OCI-LY1 (cell line): ENCODE results near the gene WDFY4.

ENCODE experiments used
- H2AFZ ChIP-seq: fragments of 200-600 bp; sonication (generic), shearing (Covaris generic); 2 replicates; pipeline ENCODE4 v1.6.0; 2014; ENCODE audit warnings: antibody characterized with exemption, mild to moderate bottlenecking, low read length
- H3F3A ChIP-seq: fragments of 200-600 bp; sonication (generic), shearing (Covaris generic); 2 replicates; pipeline ENCODE4 v1.6.0; 2014; ENCODE audit warnings: mild to moderate bottlenecking, antibody characterized with exemption, low read length, moderate library complexity; ENCODE audit not compliant: insufficient read depth
- H3K27ac ChIP-seq: fragments of 200-600 bp; sonication (generic); 2 replicates; pipeline ENCODE4 v1.5.1; 2014; ENCODE audit warnings: low read length, mixed run types, mild to moderate bottlenecking, low read depth; ENCODE audit not compliant: poor library complexity, severe bottlenecking
- H3K27me3 ChIP-seq: fragments of 200-600 bp; sonication (generic); 2 replicates; pipeline ENCODE4 v1.6.0; 2014; ENCODE audit warnings: antibody characterized with exemption, mild to moderate bottlenecking, low read length, moderate library complexity; ENCODE audit not compliant: insufficient read depth
- H3K36me3 ChIP-seq: fragments of 200-600 bp; sonication (generic); 2 replicates; pipeline ENCODE4 v1.6.1; 2014; ENCODE audit warnings: mild to moderate bottlenecking, antibody characterized with exemption, low read length, moderate library complexity, mixed read lengths; ENCODE audit not compliant: insufficient read depth
- H3K4me1 ChIP-seq: fragments of 200-600 bp; sonication (generic); 2 replicates; pipeline ENCODE4 v1.5.1; 2014; ENCODE audit warnings: mild to moderate bottlenecking, low read length, moderate library complexity; ENCODE audit not compliant: insufficient read depth, severe bottlenecking
- H3K4me2 ChIP-seq: fragments of 200-600 bp; sonication (generic), shearing (Covaris generic); 2 replicates; pipeline ENCODE4 v1.6.1; 2014; ENCODE audit warnings: low read length
- H3K4me3 ChIP-seq: fragments of 200-600 bp; sonication (generic); 2 replicates; pipeline ENCODE4 v1.5.1; 2014; ENCODE audit warnings: low read length, low read depth, mild to moderate bottlenecking, mixed read lengths; ENCODE audit not compliant: poor library complexity, severe bottlenecking
- H3K79me2 ChIP-seq: fragments of 200-600 bp; shearing (Covaris generic); 2 replicates; pipeline ENCODE4 v1.6.1; 2016; ENCODE audit warnings: mixed run types, low read length, mixed read lengths; ENCODE audit not compliant: insufficient read depth
- H3K9ac ChIP-seq: fragments of 200-600 bp; sonication (generic), shearing (Covaris generic); 2 replicates; pipeline ENCODE4 v1.6.1; 2014; ENCODE audit warnings: mild to moderate bottlenecking, low read length, mixed read lengths
- H3K9me2 ChIP-seq: fragments of 200-600 bp; sonication (generic), shearing (Covaris generic); 2 replicates; pipeline ENCODE4 v1.6.1; 2014; ENCODE audit warnings: low read depth, mild to moderate bottlenecking, low read length, mixed read lengths
- H3K9me3 ChIP-seq: fragments of 200-600 bp; shearing (Covaris generic); 2 replicates; pipeline ENCODE4 v1.6.1; 2014; ENCODE audit warnings: low read length, mixed read lengths
- H4K20me1 ChIP-seq: fragments of 200-600 bp; sonication (generic), shearing (Covaris generic); 2 replicates; pipeline ENCODE4 v1.6.0; 2016; ENCODE audit warnings: mild to moderate bottlenecking, low read length; ENCODE audit not compliant: insufficient read depth
- EZH2 ChIP-seq: fragments of 200-600 bp; sonication (generic), shearing (Covaris generic); IDR thresholded peaks from 2 replicates; pipeline ENCODE4 v1.8.0; 2017; ENCODE audit warnings: borderline replicate concordance, mixed run types, mild to moderate bottlenecking, antibody characterized with exemption, low read length, moderate library complexity, mixed read lengths
- TF ChIP-seq, protein P1 (sequence below): fragments of 200-600 bp; sonication (generic), shearing (Covaris generic); IDR thresholded peaks from 2 replicates; pipeline ENCODE4 v1.5.1; 2017; ENCODE audit warnings: mild to moderate bottlenecking, antibody characterized with exemption, low read length, moderate library complexity, mixed read lengths

The WDFY4 gene

DNA sequence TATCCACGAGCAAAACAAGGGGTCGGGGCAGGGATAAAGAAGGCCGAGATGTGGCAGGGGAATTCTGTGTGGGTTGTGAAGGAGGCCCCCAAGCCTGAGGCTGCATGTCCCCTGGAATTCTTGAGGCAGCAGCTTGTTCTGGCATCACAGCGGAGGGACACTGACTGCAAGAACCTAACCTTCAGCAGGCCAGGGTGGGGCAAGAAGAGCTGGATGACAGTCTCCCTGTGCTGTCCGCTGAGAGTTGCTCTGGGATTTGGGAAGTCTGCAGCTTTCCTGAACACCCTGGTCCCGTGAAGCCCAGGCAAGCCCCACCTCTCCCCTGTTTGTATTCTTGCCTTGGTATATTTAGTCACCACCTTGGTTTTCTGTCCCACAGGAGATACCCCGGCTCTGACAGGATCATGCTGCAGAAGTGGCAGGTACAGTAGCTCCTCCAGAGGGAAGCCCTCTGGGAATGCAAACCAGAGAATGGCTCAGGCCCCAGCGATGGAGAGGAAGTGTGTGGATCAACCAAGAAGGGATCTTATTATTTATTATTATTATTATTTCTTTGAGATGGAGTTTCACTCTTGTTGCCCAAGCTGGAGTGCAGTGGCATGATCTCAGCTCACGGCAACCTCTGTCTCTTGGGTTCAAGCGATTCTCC lies 256.9 kb downstream of the WDFY4 start:
- Histone ChIP-seq H3F3A (no peaks in the 10 kb centered on the region), H3K36me3 (peaks cover 25% of the 10 kb centered on the region), H4K20me1 (no peaks in the 10 kb centered on the region), H3K27ac (no peak overlapping the region), H3K9me2 (no peaks in the 10 kb centered on the region), H3K27me3 (no peaks in the 10 kb centered on the region), H3K4me1 (no peaks in the 10 kb centered on the region), H2AFZ (no peak overlapping the region), H3K9me3 (no peaks in the 10 kb centered on the region), H3K4me2 (no peak overlapping the region), H3K79me2 (no peaks in the 10 kb centered on the region), H3K9ac (no peak overlapping the region), H3K4me3 (no peak overlapping the region)
- no peak for TF ChIP-seq EZH2
- TF ChIP-seq, protein P1, sequence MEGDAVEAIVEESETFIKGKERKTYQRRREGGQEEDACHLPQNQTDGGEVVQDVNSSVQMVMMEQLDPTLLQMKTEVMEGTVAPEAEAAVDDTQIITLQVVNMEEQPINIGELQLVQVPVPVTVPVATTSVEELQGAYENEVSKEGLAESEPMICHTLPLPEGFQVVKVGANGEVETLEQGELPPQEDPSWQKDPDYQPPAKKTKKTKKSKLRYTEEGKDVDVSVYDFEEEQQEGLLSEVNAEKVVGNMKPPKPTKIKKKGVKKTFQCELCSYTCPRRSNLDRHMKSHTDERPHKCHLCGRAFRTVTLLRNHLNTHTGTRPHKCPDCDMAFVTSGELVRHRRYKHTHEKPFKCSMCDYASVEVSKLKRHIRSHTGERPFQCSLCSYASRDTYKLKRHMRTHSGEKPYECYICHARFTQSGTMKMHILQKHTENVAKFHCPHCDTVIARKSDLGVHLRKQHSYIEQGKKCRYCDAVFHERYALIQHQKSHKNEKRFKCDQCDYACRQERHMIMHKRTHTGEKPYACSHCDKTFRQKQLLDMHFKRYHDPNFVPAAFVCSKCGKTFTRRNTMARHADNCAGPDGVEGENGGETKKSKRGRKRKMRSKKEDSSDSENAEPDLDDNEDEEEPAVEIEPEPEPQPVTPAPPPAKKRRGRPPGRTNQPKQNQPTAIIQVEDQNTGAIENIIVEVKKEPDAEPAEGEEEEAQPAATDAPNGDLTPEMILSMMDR = no peak

DNA sequence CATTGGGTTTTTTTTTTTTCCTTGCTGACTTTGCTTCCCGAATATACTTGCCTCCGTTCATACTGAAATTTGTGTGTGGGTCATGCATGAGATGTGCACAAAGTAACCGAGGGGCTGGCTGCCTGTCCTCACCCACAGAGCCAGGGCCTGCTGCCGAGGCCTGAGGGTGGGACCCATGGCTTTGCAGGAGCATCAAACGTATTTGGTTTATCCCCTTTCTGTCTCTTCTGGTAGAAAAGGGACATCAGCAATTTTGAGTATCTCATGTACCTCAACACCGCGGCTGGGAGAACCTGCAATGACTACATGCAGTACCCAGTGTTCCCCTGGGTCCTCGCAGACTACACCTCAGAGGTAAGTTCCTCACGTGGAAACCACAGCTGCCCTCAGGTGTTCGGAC lies 258.4 kb downstream of the WDFY4 start:
- no peak for TF ChIP-seq EZH2
- TF ChIP-seq, protein P1 = no peak
- Histone ChIP-seq H3K27ac (no peak overlapping the region), H2AFZ (no peak overlapping the region), H3K9me3 (no peaks in the 10 kb centered on the region), H3F3A (no peaks in the 10 kb centered on the region), H3K4me1 (no peaks in the 10 kb centered on the region), H3K4me2 (no peak overlapping the region), H3K9me2 (no peaks in the 10 kb centered on the region), H3K79me2 (no peaks in the 10 kb centered on the region), H3K27me3 (no peaks in the 10 kb centered on the region), H3K36me3 (peaks cover 40% of the 10 kb centered on the region), H4K20me1 (no peaks in the 10 kb centered on the region), H3K4me3 (no peak overlapping the region), H3K9ac (no peak overlapping the region)

DNA sequence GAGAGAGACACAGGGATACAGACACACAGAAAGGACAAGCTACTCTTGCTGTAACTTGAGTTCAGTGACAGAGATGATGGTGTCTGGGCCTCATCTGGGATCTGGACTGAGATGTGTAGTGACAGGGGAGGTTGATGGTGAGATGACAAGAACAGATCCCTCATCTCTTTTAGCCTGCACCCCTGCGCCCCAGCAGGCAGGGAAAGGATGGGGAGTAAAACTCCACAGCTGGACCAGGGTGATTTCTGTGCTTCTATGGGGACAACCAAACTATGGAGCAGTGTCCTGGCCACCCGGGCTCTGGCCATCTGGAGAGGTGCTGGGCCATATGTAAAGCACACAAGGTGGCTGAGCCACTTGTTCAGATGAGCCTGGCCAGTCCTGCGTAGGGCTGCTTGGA lies 259.5 kb downstream of the WDFY4 start:
- Histone ChIP-seq H3K27me3 (no peaks in the 10 kb centered on the region), H3K9ac (no peak overlapping the region), H2AFZ (no peak overlapping the region), H3F3A (no peaks in the 10 kb centered on the region), H3K79me2 (no peaks in the 10 kb centered on the region), H3K27ac (no peak overlapping the region), H3K36me3 (peaks cover 51% of the 10 kb centered on the region), H3K4me1 (no peaks in the 10 kb centered on the region), H3K4me2 (no peak overlapping the region), H3K9me3 (no peaks in the 10 kb centered on the region), H3K9me2 (no peaks in the 10 kb centered on the region), H4K20me1 (no peaks in the 10 kb centered on the region), H3K4me3 (no peak overlapping the region)
- TF ChIP-seq, protein P1 = no peak
- TF ChIP-seq EZH2 = no peak
